Measurements from ENCODE around the gene OXCT1.
A peak's percentile ranks its signal among the peaks of the same experiment; 100 is the strongest.

OXCT1 gene

DNA sequence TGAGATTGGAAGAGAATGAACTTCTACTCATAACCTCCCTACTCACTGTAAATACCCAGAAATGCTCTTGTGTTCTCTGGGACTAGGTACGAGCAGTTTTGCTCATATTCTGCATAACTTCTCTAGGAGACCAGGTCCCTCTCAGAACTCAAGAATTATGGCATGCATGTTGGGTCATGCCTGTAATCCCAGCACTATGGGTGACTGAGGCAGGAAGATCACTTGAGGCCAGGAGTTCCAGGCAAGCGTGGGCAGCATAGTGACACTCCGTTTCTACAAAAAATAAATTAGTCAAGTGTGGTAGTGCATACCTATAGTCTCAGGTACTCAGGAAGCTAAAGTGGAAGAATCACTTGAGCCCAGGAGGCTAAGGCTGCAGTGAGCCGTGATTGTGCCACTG is 141.9 kb downstream of the OXCT1 start (continued):
- TF ChIP-seq, protein P1, sequence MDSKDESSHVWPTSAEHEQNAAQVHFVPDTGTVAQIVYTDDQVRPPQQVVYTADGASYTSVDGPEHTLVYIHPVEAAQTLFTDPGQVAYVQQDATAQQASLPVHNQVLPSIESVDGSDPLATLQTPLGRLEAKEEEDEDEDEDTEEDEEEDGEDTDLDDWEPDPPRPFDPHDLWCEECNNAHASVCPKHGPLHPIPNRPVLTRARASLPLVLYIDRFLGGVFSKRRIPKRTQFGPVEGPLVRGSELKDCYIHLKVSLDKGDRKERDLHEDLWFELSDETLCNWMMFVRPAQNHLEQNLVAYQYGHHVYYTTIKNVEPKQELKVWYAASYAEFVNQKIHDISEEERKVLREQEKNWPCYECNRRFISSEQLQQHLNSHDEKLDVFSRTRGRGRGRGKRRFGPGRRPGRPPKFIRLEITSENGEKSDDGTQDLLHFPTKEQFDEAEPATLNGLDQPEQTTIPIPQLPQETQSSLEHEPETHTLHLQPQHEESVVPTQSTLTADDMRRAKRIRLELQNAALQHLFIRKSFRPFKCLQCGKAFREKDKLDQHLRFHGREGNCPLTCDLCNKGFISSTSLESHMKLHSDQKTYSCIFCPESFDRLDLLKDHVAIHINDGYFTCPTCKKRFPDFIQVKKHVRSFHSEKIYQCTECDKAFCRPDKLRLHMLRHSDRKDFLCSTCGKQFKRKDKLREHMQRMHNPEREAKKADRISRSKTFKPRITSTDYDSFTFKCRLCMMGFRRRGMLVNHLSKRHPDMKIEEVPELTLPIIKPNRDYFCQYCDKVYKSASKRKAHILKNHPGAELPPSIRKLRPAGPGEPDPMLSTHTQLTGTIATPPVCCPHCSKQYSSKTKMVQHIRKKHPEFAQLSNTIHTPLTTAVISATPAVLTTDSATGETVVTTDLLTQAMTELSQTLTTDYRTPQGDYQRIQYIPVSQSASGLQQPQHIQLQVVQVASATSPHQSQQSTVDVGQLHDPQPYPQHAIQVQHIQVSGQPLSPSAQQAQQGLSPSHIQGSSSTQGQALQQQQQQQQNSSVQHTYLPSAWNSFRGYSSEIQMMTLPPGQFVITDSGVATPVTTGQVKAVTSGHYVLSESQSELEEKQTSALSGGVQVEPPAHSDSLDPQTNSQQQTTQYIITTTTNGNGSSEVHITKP (tag by site-specific recombination; IDR thresholded peaks at IDR 0.05): no peak

DNA sequence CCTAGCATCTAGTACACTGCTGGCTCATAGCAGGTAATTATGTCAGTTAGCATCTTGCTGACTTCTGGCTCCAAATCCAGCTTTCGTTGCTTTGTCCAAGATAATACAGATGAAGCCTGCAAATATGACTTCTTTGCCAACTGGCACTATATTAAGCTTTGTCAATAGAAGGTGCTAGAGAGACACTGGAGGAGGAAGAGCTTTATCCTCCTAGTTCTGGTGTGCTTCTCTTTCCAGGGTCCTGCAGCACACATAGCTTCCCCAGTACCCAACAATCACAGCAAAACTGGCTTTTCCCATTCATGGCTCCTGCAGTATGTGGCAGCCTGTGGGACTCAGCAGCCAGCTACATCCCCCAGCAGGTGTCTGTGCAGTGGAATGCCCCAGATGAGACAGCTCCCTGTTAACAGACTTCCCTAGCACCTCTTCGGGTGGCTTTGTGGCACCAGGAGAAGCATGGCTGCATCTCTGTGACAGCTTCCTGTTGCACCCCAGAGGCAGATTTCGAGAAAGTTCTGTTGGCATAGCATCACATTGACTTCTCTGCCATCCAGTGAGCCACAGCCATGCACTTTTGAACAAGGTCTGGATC is 147.8 kb downstream of the OXCT1 start:
- POLR2A ChIA-PET: no interaction called here
- Histone ChIP-seq H3K27ac (ENCODE audit: extremely low read depth, low read depth, low read length) (no peak overlapping the region), H3K36me3 (ENCODE audit: control insufficient read depth in 2 of 2, insufficient read depth in 1 of 2, low read length in 2 of 2) (no peaks in the 10 kb centered on the region), H3K4me3 (ENCODE audit: low read depth, low read length) (no peak overlapping the region), H3K9me3 (ENCODE audit: control insufficient read depth, insufficient read depth, low read depth, low read length) (no peaks in the 10 kb centered on the region), H3K4me1 (ENCODE audit: control insufficient read depth, insufficient read depth, low read length) (no peaks in the 10 kb centered on the region)
- TF ChIP-seq ZNF654 (tag by site-specific recombination; IDR thresholded peaks at IDR 0.05; ENCODE audit: low read depth): 0 out of 2 replicates have a peak, but pooled peaks have one; percentile 23
- TF ChIP-seq, protein P2, sequence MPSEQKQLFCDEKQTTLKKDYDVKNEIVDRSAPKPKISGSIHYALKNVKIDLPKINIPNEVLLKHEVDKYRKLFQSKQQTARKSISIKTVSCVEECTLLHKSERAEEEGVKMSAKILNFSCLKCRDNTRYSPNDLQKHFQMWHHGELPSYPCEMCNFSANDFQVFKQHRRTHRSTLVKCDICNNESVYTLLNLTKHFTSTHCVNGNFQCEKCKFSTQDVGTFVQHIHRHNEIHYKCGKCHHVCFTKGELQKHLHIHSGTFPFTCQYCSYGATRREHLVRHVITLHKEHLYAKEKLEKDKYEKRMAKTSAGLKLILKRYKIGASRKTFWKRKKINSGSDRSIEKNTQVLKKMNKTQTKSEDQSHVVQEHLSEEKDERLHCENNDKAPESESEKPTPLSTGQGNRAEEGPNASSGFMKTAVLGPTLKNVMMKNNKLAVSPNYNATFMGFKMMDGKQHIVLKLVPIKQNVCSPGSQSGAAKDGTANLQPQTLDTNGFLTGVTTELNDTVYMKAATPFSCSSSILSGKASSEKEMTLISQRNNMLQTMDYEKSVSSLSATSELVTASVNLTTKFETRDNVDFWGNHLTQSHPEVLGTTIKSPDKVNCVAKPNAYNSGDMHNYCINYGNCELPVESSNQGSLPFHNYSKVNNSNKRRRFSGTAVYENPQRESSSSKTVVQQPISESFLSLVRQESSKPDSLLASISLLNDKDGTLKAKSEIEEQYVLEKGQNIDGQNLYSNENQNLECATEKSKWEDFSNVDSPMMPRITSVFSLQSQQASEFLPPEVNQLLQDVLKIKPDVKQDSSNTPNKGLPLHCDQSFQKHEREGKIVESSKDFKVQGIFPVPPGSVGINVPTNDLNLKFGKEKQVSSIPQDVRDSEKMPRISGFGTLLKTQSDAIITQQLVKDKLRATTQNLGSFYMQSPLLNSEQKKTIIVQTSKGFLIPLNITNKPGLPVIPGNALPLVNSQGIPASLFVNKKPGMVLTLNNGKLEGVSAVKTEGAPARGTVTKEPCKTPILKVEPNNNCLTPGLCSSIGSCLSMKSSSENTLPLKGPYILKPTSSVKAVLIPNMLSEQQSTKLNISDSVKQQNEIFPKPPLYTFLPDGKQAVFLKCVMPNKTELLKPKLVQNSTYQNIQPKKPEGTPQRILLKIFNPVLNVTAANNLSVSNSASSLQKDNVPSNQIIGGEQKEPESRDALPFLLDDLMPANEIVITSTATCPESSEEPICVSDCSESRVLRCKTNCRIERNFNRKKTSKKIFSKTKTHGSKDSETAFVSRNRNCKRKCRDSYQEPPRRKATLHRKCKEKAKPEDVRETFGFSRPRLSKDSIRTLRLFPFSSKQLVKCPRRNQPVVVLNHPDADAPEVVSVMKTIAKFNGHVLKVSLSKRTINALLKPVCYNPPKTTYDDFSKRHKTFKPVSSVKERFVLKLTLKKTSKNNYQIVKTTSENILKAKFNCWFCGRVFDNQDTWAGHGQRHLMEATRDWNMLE (tag by site-specific recombination; conservative IDR thresholded peaks at IDR 0.05; ENCODE audit: low read depth): no peak
- no peak for TF ChIP-seq ZNF843 (tag by site-specific recombination; IDR thresholded peaks at IDR 0.05)
- TF ChIP-seq ZNF23 (tag by site-specific recombination; IDR thresholded peaks at IDR 0.05; ENCODE audit: borderline replicate concordance): no peak
- TF ChIP-seq HOXC10 (CRISPR knock-in tag; IDR thresholded peaks at IDR 0.05): no peak
- CTCF ChIA-PET: interaction anchor here (0.6 to 1.4 kb wide), 10 partner anchors 11 to 134 kb away, joined by 3 to 10 read pairs (median 3); no protein-coding TSS in a partner anchor

DNA sequence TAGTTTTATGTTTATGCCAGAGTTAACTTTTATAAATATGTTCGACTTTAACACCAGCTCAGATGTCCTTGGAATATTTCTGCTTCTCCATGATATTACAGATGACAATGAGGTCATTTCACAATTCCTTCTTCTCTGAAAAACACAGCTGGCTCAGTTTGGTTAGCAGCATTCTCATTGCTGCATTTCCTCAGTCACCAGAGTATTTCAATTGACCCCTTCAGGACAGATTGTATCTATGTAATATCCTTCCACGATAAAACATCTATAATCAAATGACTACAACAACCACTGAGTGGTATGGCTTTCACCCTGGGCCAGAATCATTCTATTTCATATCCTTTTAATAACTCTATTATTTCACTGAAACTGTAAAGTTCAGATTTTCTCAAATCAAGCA is 148.7 kb downstream of the OXCT1 start:
- TF ChIP-seq, protein P3, sequence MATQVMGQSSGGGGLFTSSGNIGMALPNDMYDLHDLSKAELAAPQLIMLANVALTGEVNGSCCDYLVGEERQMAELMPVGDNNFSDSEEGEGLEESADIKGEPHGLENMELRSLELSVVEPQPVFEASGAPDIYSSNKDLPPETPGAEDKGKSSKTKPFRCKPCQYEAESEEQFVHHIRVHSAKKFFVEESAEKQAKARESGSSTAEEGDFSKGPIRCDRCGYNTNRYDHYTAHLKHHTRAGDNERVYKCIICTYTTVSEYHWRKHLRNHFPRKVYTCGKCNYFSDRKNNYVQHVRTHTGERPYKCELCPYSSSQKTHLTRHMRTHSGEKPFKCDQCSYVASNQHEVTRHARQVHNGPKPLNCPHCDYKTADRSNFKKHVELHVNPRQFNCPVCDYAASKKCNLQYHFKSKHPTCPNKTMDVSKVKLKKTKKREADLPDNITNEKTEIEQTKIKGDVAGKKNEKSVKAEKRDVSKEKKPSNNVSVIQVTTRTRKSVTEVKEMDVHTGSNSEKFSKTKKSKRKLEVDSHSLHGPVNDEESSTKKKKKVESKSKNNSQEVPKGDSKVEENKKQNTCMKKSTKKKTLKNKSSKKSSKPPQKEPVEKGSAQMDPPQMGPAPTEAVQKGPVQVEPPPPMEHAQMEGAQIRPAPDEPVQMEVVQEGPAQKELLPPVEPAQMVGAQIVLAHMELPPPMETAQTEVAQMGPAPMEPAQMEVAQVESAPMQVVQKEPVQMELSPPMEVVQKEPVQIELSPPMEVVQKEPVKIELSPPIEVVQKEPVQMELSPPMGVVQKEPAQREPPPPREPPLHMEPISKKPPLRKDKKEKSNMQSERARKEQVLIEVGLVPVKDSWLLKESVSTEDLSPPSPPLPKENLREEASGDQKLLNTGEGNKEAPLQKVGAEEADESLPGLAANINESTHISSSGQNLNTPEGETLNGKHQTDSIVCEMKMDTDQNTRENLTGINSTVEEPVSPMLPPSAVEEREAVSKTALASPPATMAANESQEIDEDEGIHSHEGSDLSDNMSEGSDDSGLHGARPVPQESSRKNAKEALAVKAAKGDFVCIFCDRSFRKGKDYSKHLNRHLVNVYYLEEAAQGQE (tag by site-specific recombination; IDR thresholded peaks at IDR 0.05): no peak
- TF ChIP-seq TCF7L2 (IDR thresholded peaks at IDR 0.05; ENCODE audit: borderline replicate concordance, low read depth, low read length) (no peak), ZNF223 (tag by site-specific recombination; IDR thresholded peaks at IDR 0.05) (no peak)
- TF ChIP-seq, protein P4, sequence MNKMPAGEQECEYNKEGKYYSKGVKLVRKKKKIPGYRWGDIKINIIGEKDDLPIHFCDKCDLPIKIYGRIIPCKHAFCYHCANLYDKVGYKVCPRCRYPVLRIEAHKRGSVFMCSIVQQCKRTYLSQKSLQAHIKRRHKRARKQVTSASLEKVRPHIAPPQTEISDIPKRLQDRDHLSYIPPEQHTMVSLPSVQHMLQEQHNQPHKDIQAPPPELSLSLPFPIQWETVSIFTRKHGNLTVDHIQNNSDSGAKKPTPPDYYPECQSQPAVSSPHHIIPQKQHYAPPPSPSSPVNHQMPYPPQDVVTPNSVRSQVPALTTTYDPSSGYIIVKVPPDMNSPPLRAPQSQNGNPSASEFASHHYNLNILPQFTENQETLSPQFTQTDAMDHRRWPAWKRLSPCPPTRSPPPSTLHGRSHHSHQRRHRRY (tag by site-specific recombination; IDR thresholded peaks at IDR 0.05): no peak
- no peaks in the 10 kb centered on the region for H3K4me1 ChIP-seq (ENCODE audit: control insufficient read depth, insufficient read depth, low read length)
- no peaks in the 10 kb centered on the region; the same call in 1 of the 2 replicates for H3K9me3 ChIP-seq (ENCODE audit: control insufficient read depth, insufficient read depth, low read depth, low read length)
- H3K4me3 ChIP-seq (ENCODE audit: low read depth, low read length): no peak overlapping the region
- H3K27ac ChIP-seq (ENCODE audit: extremely low read depth, low read depth, low read length): no peak overlapping the region
- ChIA-PET POLR2A (no interaction called here), CTCF (interaction anchor here (1.0 to 1.4 kb wide), 7 partner anchors 12 to 124 kb away, joined by 3 to 10 read pairs (median 3); no protein-coding TSS in a partner anchor)
- H3K36me3 ChIP-seq (ENCODE audit: control insufficient read depth in 2 of 2, insufficient read depth in 1 of 2, low read length in 2 of 2): no peaks in the 10 kb centered on the region

Measured in HEK293 (cell line).